HCT116 (cell line): ENCODE measurements around the gene KIAA0232. TPM values are rescaled to one million over a fixed set of nuclear protein-coding genes. Genes with fewer than 3 reads are reported as not detected.

Experiments used
- ATAC-seq: fragments of 200-7000 bp; cut with Tn5 transposase; 2 replicates; pipeline ENCODE4 v1.9.1; 2020; ENCODE audit warnings: mild to moderate bottlenecking, moderate library complexity
- BruUV-seq: library from RNA; stranded (reverse); fragments of 400-500 nt; replicated peaks from 2 replicates; lab custom pipeline; 2021; lab: Mats Ljungman, UMichigan
- CTCF ChIA-PET: fragments of 300-600 bp; sonication (Branson Sonifier 250); formaldehyde crosslinking; loops from one replicate; lab custom pipeline; 2021; ENCODE audit warnings: antibody characterized with exemption; lab: Charles Lee
- POLR2A ChIA-PET: fragments of 300-600, 350-600 bp; sonication (Branson Sonifier 250); formaldehyde crosslinking; loops from one replicate; lab custom pipeline; 2021; ENCODE audit warnings: antibody characterized with exemption; lab: Charles Lee
- RAD21 ChIA-PET, 2 experiments: fragments of 300-600 bp; sonication (Branson Sonifier 250); formaldehyde crosslinking; loops; one replicate each; lab custom pipeline; 2023; ENCODE audit warnings: low total read pairs in 2 of 2; ENCODE audit not compliant: uncharacterized antibody in 2 of 2, unreplicated experiment in 2 of 2, low non-redundant PET in 1 of 2; lab: Charles Lee
- DNase-seq: peaks from one replicate; pipeline ENCODE4 v3.0.0-alpha.2; 2010; ENCODE audit warnings: low read depth, low spot score
- H2AFZ ChIP-seq: fragments of 200-600 bp; shearing (Covaris generic), sonication (generic); 2 replicates; pipeline ENCODE4 v1.6.1; 2017; ENCODE audit warnings: low read depth, mixed run types, mixed read lengths, antibody characterized with exemption, low read length; ENCODE audit not compliant: poor library complexity, severe bottlenecking
- H3K27ac ChIP-seq: 2 replicates; pipeline ENCODE4 v1.5.1; 2012; ENCODE audit warnings: low read depth, low read length
- H3K27me3 ChIP-seq: fragments of 200-600 bp; sonication (generic); 2 replicates; pipeline ENCODE4 v1.6.1; 2016; ENCODE audit warnings: mixed run types, low read length, mixed read lengths; ENCODE audit not compliant: insufficient read depth
- H3K36me3 ChIP-seq, 2 experiments: fragments of 200-500 bp in 1 of 2; fragments of 200-600 bp in 1 of 2; sonication (Bioruptor generic) in 1 of 2; sonication (generic) in 1 of 2; 2 replicates each; pipeline versions ENCODE4 v1.5.1 to v1.6.1; 2014 to 2016; ENCODE audit warnings: low read length in 2 of 2, inconsistent platforms in 1 of 2, mixed read lengths in 1 of 2, mixed run types in 1 of 2; ENCODE audit not compliant: insufficient read depth in 2 of 2, control insufficient read depth in 1 of 2
- H3K4me1 ChIP-seq, 2 experiments: fragments of 200-600 bp in 1 of 2; sonication (generic) in 1 of 2; 2 replicates each; pipeline versions ENCODE4 v1.5.1 to v1.6.1; 2012 to 2017; ENCODE audit warnings: low read length in 2 of 2, inconsistent platforms in 1 of 2, mild to moderate bottlenecking in 1 of 2, mixed read lengths in 1 of 2, mixed run types in 1 of 2, moderate library complexity in 1 of 2; ENCODE audit not compliant: insufficient read depth in 2 of 2, control insufficient read depth in 1 of 2
- H3K4me2 ChIP-seq: fragments of 200-600 bp; sonication (generic); 2 replicates; pipeline ENCODE4 v1.6.1; 2017; ENCODE audit warnings: mixed run types, low read length, mixed read lengths
- H3K4me3 ChIP-seq, 2 experiments: fragments of 200-600 bp in 1 of 2; sonication (generic) in 1 of 2; replicated peaks in 1 of 2; 2 replicates each; pipeline ENCODE4 v1.5.1; 2011 to 2016; ENCODE audit warnings: low read length in 2 of 2, control low read depth in 1 of 2, low read depth in 1 of 2, mild to moderate bottlenecking in 1 of 2, mixed read lengths in 1 of 2, mixed run types in 1 of 2
- H3K79me2 ChIP-seq: fragments of 200-600 bp; sonication (generic); 2 replicates; pipeline ENCODE4 v1.6.1; 2017; ENCODE audit warnings: mild to moderate bottlenecking, mixed run types, low read length, moderate library complexity, mixed read lengths; ENCODE audit not compliant: insufficient read depth
- H3K9ac ChIP-seq: fragments of 200-600 bp; sonication (generic); 2 replicates; pipeline ENCODE4 v1.6.1; 2016; ENCODE audit warnings: low read length, mixed read lengths
- H3K9me2 ChIP-seq: fragments of 200-600 bp; sonication (generic), shearing (Covaris generic); 2 replicates; pipeline ENCODE4 v1.6.1; 2017; ENCODE audit warnings: mixed run types, mild to moderate bottlenecking, moderate library complexity; ENCODE audit not compliant: insufficient read depth
- H3K9me3 ChIP-seq, 2 experiments: fragments of 200-500 bp in 1 of 2; fragments of 200-600 bp in 1 of 2; sonication (Bioruptor generic) in 1 of 2; sonication (generic) in 1 of 2; 2 replicates each; pipeline ENCODE4 v1.6.1; 2014 to 2017; ENCODE audit warnings: low read length in 2 of 2, mixed read lengths in 2 of 2, inconsistent platforms in 1 of 2, low read depth in 1 of 2, mild to moderate bottlenecking in 1 of 2, mixed run types in 1 of 2, moderate library complexity in 1 of 2; ENCODE audit not compliant: control insufficient read depth in 1 of 2, insufficient read depth in 1 of 2
- H4K20me1 ChIP-seq: fragments of 200-600 bp; sonication (generic), shearing (Covaris generic); 2 replicates; pipeline ENCODE4 v1.6.1; 2017; ENCODE audit warnings: mixed run types, mild to moderate bottlenecking, moderate library complexity; ENCODE audit not compliant: insufficient read depth
- ATF3 ChIP-seq: IDR thresholded peaks from 2 replicates; pipeline ENCODE4 v1.6.1; 2012
- CBX3 ChIP-seq: IDR thresholded peaks from 2 replicates; pipeline ENCODE4 v1.6.1; 2012; ENCODE audit warnings: low read depth
- CTCF ChIP-seq, 3 experiments: fragments of 200-600 bp in 1 of 3; sonication (generic) in 1 of 3; IDR thresholded peaks in 2 of 3; conservative IDR thresholded peaks in 1 of 3; 2 replicates each; pipeline ENCODE4 v1.5.1; 2012 to 2017; ENCODE audit warnings: low read depth in 2 of 3, low read length in 2 of 3, antibody characterized with exemption in 1 of 3, borderline replicate concordance in 1 of 3, control low read depth in 1 of 3, mild to moderate bottlenecking in 1 of 3, mixed read lengths in 1 of 3, mixed run types in 1 of 3, moderate library complexity in 1 of 3; ENCODE audit not compliant: insufficient read depth in 1 of 3
- ELF1 ChIP-seq: IDR thresholded peaks from 2 replicates; pipeline ENCODE4 v1.6.1; 2012; ENCODE audit warnings: low read depth, borderline replicate concordance
- EZH2 ChIP-seq: fragments of 200-600 bp; sonication (generic); IDR thresholded peaks from 2 replicates; pipeline ENCODE4 v1.6.1; 2017; ENCODE audit warnings: antibody characterized with exemption, mixed run types
- EZH2phosphoT487 ChIP-seq: fragments of 200-600 bp; IDR thresholded peaks from 2 replicates; pipeline ENCODE4 v1.6.1; 2018; ENCODE audit warnings: antibody characterized with exemption, borderline replicate concordance
- FOSL1 ChIP-seq: IDR thresholded peaks from 2 replicates; pipeline ENCODE4 v1.6.1; 2012; ENCODE audit warnings: low read depth
- JUND ChIP-seq: IDR thresholded peaks from 2 replicates; pipeline ENCODE4 v1.6.1; 2012
- MAX ChIP-seq: IDR thresholded peaks from 2 replicates; pipeline ENCODE4 v1.6.1; 2012
- POLR2A ChIP-seq: IDR thresholded peaks from 2 replicates; pipeline ENCODE4 v1.7.0; 2011; ENCODE audit warnings: borderline replicate concordance; ENCODE audit not compliant: insufficient read depth, insufficient read length; ENCODE audit errors: extremely low read depth
- POLR2AphosphoS5 ChIP-seq: IDR thresholded peaks from 2 replicates; pipeline ENCODE4 v1.6.1; 2011; ENCODE audit warnings: mild to moderate bottlenecking, low read depth, low read length, moderate library complexity
- RAD21 ChIP-seq: IDR thresholded peaks from 2 replicates; pipeline ENCODE4 v1.6.1; 2012; ENCODE audit warnings: low read depth, mild to moderate bottlenecking
- SIN3A ChIP-seq: IDR thresholded peaks from 2 replicates; pipeline ENCODE4 v1.6.1; 2012; ENCODE audit warnings: low read depth
- SRF ChIP-seq: IDR thresholded peaks from 2 replicates; pipeline ENCODE4 v1.6.1; 2012; ENCODE audit warnings: low read depth
- YY1 ChIP-seq: IDR thresholded peaks from 2 replicates; pipeline ENCODE4 v1.6.1; 2011; ENCODE audit warnings: low read length, low read depth, moderate library complexity, mild to moderate bottlenecking; ENCODE audit not compliant: insufficient replicate concordance; ENCODE audit errors: extremely low read depth
- ZNF274 ChIP-seq: fragments of 200-500 bp; sonication (Bioruptor generic); IDR thresholded peaks from 2 replicates; pipeline ENCODE4 v1.6.1; 2014; ENCODE audit warnings: mild to moderate bottlenecking, low read depth, low read length, inconsistent platforms
- intact Hi-C: fragments of 100-400 bp; cut with micrococcal nuclease; formaldehyde crosslinking; loops from 2 replicates; pipeline ENCODE4 v1.10.0; 2022
- total RNA-seq: library from RNA; stranded (reverse); gene quantifications from one replicate; pipeline ENCODE4 v1.2.1, GENCODE V29; 2021; ENCODE audit not compliant: unreplicated experiment

The KIAA0232 gene
- total RNA-seq, 1 experiment from 2014 or later, result 18.1 TPM

- ATAC-seq (no peak), DNase-seq (no peak)
- no peak overlapping the region for H3K4me3 ChIP-seq
- H3K4me2 ChIP-seq, result no peak overlapping the region
- H3K36me3 ChIP-seq, result no peaks in the 10 kb centered on the region
- no peak overlapping the region for H2AFZ ChIP-seq
- H4K20me1 ChIP-seq, result no peaks in the 10 kb centered on the region
- POLR2A ChIA-PET, result no interaction called here
- no TSS peak for BruUV-seq
- CTCF ChIA-PET, result no interaction called here
- TF ChIP-seq EZH2phosphoT487 (no peak), SIN3A (no peak), MAX (no peak), JUND (no peak), FOSL1 (no peak), YY1 (no peak), EZH2 (no peak), ATF3 (no peak), CBX3 (no peak), ZNF274 (no peak), RAD21 (no peak), POLR2A (no peak), CTCF (IDR thresholded peaks at IDR 0.05 in 2 of 3, conservative IDR thresholded peaks at IDR 0.05 in 1 of 3; ENCODE audit: borderline replicate concordance in 1 of 3, insufficient read depth in 1 of 3, low read depth in 2 of 3, low read length in 2 of 3) (no peak), ELF1 (no peak), POLR2AphosphoS5 (no peak), SRF (no peak)
- no peak overlapping the region for H3K9ac ChIP-seq
- RAD21 ChIA-PET, result no interaction called here
- intact Hi-C loops, result no loop called here
- peaks cover 7 to 11% of the 10 kb centered on the region in 2 experiments for H3K4me1 ChIP-seq
- H3K27me3 ChIP-seq, result no peaks in the 10 kb centered on the region; the same call in 1 of the 2 replicates
- H3K9me3 ChIP-seq, result no peaks in the 10 kb centered on the region
- H3K79me2 ChIP-seq, result no peaks in the 10 kb centered on the region; the same call in 1 of the 2 replicates
- no peak overlapping the region for H3K27ac ChIP-seq
- no peaks in the 10 kb centered on the region for H3K9me2 ChIP-seq
These were observed 4.1 kb upstream of the KIAA0232 start for GRCh38 chr4:6778435-6778834.
